HG03045 (cell line): Measurements from ENCODE around the gene FGGY.

Experiments
- ATAC-seq: cut with Tn5 transposase; IDR thresholded peaks from one replicate; pipeline ENCODE4 v1.9.1; 2021; ENCODE audit warnings: mild to moderate bottlenecking, moderate library complexity; ENCODE audit not compliant: unreplicated experiment

The FGGY gene

GRCh38 chr1:59314776-59315528, 18.1 kb downstream of the FGGY start:
- no peak for ATAC-seq

- ATAC-seq, result no peak
Measured at GRCh38 chr1:59315529-59316463, 18.9 kb downstream of the FGGY start.

GRCh38 chr1:59316497-59317128, 19.7 kb downstream of the FGGY start:
- ATAC-seq, result peak; percentile 56

- no peak for ATAC-seq
Measured at GRCh38 chr1:59317343-59317742, 20.4 kb downstream of the FGGY start.

GRCh38 chr1:59317780-59318179, 20.9 kb downstream of the FGGY start:
- ATAC-seq, result no peak

GRCh38 chr1:59318271-59318860, 21.5 kb downstream of the FGGY start:
- no peak for ATAC-seq

GRCh38 chr1:59322394-59322793, 25.5 kb downstream of the FGGY start:
- ATAC-seq, result no peak

GRCh38 chr1:59322814-59323213, 25.9 kb downstream of the FGGY start:
- no peak for ATAC-seq

- ATAC-seq, result no peak
Measured at GRCh38 chr1:59323879-59324278, 27.0 kb downstream of the FGGY start.

GRCh38 chr1:59328353-59328752, 31.5 kb downstream of the FGGY start:
- ATAC-seq, result no peak

GRCh38 chr1:59329412-59330053, 32.6 kb downstream of the FGGY start:
- no peak for ATAC-seq

- ATAC-seq, result no peak
Measured at GRCh38 chr1:59331686-59332620, 35.1 kb downstream of the FGGY start.

GRCh38 chr1:59332983-59333382, 36.1 kb downstream of the FGGY start:
- peak; percentile 46 for ATAC-seq

- no peak for ATAC-seq
Measured at GRCh38 chr1:59333626-59334277, 36.9 kb downstream of the FGGY start.

- no peak for ATAC-seq
Measured at GRCh38 chr1:59340411-59341307, 43.8 kb downstream of the FGGY start.

- no peak for ATAC-seq
Measured at GRCh38 chr1:59342801-59343575, 46.1 kb downstream of the FGGY start.

GRCh38 chr1:59343576-59343840, 46.6 kb downstream of the FGGY start:
- ATAC-seq, result no peak

GRCh38 chr1:59345221-59345620, 48.3 kb downstream of the FGGY start:
- no peak for ATAC-seq
